DND-41 (cell line): Measurements from ENCODE around the gene NR2E1.
A peak's percentile ranks its signal among the peaks of the same experiment; 100 is the strongest.

Source experiments
- ATAC-seq: fragments of 200-7000 bp; cut with Tn5 transposase; 3 replicates; pipeline ENCODE4 v1.9.1; 2021; ENCODE audit warnings: low read depth; ENCODE audit not compliant: insufficient read depth
- DNase-seq: peaks from one replicate; pipeline ENCODE4 v3.0.0-alpha.2; 2020
- H2AFZ ChIP-seq: 2 replicates; pipeline ENCODE4 v1.6.0; 2012; ENCODE audit warnings: low read depth, low read length
- H3K27ac ChIP-seq: 2 replicates; pipeline ENCODE4 v1.5.1; 2012; ENCODE audit warnings: low read length, inconsistent platforms
- H3K27me3 ChIP-seq: fragments of 200-600 bp; sonication (generic); 2 replicates; pipeline ENCODE4 v1.6.0; 2012; ENCODE audit warnings: low read length, mild to moderate bottlenecking, inconsistent platforms; ENCODE audit not compliant: insufficient read depth, poor library complexity
- H3K36me3 ChIP-seq: 2 replicates; pipeline ENCODE4 v1.5.1; 2012; ENCODE audit warnings: low read length, inconsistent platforms; ENCODE audit not compliant: insufficient read depth
- H3K4me1 ChIP-seq: 2 replicates; pipeline ENCODE4 v1.5.1; 2012; ENCODE audit warnings: mild to moderate bottlenecking, low read length; ENCODE audit not compliant: insufficient read depth
- H3K4me2 ChIP-seq: 2 replicates; pipeline ENCODE4 v1.6.0; 2012; ENCODE audit warnings: mild to moderate bottlenecking, moderate library complexity, low read length, inconsistent platforms; ENCODE audit not compliant: insufficient read depth
- H3K4me3 ChIP-seq, 2 experiments: fragments of 200-600 bp in 1 of 2; shearing (Covaris generic) in 1 of 2; 2 replicates each; pipeline ENCODE4 v1.5.1; 2012 to 2016; ENCODE audit warnings: inconsistent platforms in 2 of 2, low read length in 2 of 2, mild to moderate bottlenecking in 2 of 2, low read depth in 1 of 2, moderate library complexity in 1 of 2
- H3K79me2 ChIP-seq: 2 replicates; pipeline ENCODE4 v1.6.0; 2012; ENCODE audit warnings: low read length, inconsistent platforms; ENCODE audit not compliant: insufficient read depth
- H3K9ac ChIP-seq: 2 replicates; pipeline ENCODE4 v1.6.0; 2012; ENCODE audit warnings: low read depth, mild to moderate bottlenecking, inconsistent platforms, low read length, moderate library complexity
- H3K9me3 ChIP-seq: 2 replicates; pipeline ENCODE4 v1.5.1; 2012; ENCODE audit warnings: low read length, moderate library complexity, mild to moderate bottlenecking, inconsistent platforms; ENCODE audit not compliant: insufficient read depth, severe bottlenecking
- H4K20me1 ChIP-seq: 2 replicates; pipeline ENCODE4 v1.6.0; 2012; ENCODE audit warnings: low read length; ENCODE audit not compliant: insufficient read depth
- EZH2 ChIP-seq: IDR thresholded peaks from 3 replicates; pipeline ENCODE4 v1.6.1; 2012; ENCODE audit warnings: borderline replicate concordance, low read depth, mild to moderate bottlenecking, moderate library complexity, low read length, inconsistent platforms; ENCODE audit not compliant: severe bottlenecking
- TF ChIP-seq, protein P1 (sequence below): IDR thresholded peaks from 2 replicates; pipeline ENCODE4 v1.5.1; 2012; ENCODE audit warnings: borderline replicate concordance, low read length, moderate library complexity, mild to moderate bottlenecking; ENCODE audit not compliant: poor library complexity, severe bottlenecking; ENCODE audit errors: extremely low read depth

NR2E1 gene

GRCh38 chr6:108161724-108162282 is 4.0 kb upstream of the NR2E1 start:
- Histone ChIP-seq H3K4me2 (no peak overlapping the region), H3K36me3 (no peaks in the 10 kb centered on the region), H3K4me3 (no peak overlapping the region), H3K4me1 (no peaks in the 10 kb centered on the region), H3K79me2 (no peaks in the 10 kb centered on the region), H3K27me3 (peaks cover 16% of the 10 kb centered on the region), H2AFZ (no peak overlapping the region), H4K20me1 (no peaks in the 10 kb centered on the region), H3K9me3 (no peaks in the 10 kb centered on the region), H3K27ac (no peak overlapping the region), H3K9ac (no peak overlapping the region)
- no peak for DNase-seq
- ATAC-seq, result no peak
- TF ChIP-seq, protein P1, sequence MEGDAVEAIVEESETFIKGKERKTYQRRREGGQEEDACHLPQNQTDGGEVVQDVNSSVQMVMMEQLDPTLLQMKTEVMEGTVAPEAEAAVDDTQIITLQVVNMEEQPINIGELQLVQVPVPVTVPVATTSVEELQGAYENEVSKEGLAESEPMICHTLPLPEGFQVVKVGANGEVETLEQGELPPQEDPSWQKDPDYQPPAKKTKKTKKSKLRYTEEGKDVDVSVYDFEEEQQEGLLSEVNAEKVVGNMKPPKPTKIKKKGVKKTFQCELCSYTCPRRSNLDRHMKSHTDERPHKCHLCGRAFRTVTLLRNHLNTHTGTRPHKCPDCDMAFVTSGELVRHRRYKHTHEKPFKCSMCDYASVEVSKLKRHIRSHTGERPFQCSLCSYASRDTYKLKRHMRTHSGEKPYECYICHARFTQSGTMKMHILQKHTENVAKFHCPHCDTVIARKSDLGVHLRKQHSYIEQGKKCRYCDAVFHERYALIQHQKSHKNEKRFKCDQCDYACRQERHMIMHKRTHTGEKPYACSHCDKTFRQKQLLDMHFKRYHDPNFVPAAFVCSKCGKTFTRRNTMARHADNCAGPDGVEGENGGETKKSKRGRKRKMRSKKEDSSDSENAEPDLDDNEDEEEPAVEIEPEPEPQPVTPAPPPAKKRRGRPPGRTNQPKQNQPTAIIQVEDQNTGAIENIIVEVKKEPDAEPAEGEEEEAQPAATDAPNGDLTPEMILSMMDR, result no peak
- no peak for TF ChIP-seq EZH2

DNA sequence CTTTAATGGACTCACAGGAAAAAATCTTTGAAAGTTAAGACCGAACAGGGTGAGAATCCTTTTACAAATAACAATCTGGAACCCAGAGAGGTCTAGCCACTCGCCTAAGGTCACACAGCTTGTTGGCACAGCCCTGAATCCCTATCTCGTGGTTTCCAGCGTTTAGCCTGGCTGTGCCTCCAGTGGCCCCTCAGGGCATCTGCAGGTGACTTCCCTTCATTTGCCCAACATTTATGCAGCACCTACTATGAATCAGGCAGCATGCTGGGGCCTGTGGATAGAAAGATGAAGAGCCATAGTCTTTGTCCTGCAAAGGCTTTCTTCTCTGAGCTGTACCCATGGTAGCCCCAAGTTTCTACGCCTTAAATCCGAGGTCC is 2.6 kb upstream of the NR2E1 start:
- Histone ChIP-seq H2AFZ (no peak overlapping the region), H3K27ac (no peak overlapping the region), H3K9me3 (no peaks in the 10 kb centered on the region), H4K20me1 (no peaks in the 10 kb centered on the region), H3K9ac (no peak overlapping the region), H3K4me1 (no peaks in the 10 kb centered on the region), H3K79me2 (no peaks in the 10 kb centered on the region), H3K4me2 (no peak overlapping the region), H3K4me3 (no peak overlapping the region), H3K36me3 (no peaks in the 10 kb centered on the region), H3K27me3 (peaks cover 16% of the 10 kb centered on the region)
- DNase-seq (no peak), ATAC-seq (0 out of 3 replicates have a peak, but pooled peaks have one; percentile 49)
- TF ChIP-seq, protein P1, result peak; percentile 44
- no peak for TF ChIP-seq EZH2

GRCh38 chr6:108163644-108164542 is 1.9 kb upstream of the NR2E1 start:
- H2AFZ ChIP-seq, result no peak overlapping the region
- H3K27ac ChIP-seq, result no peak overlapping the region
- TF ChIP-seq EZH2, result no peak
- TF ChIP-seq, protein P1, result no peak
- no peaks in the 10 kb centered on the region for H3K36me3 ChIP-seq
- H3K27me3 ChIP-seq, result peaks cover 15% of the 10 kb centered on the region
- H3K4me3 ChIP-seq, result no peak overlapping the region
- ATAC-seq (no peak), DNase-seq (no peak)
- no peaks in the 10 kb centered on the region for H3K4me1 ChIP-seq
- H3K79me2 ChIP-seq, result no peaks in the 10 kb centered on the region
- H4K20me1 ChIP-seq, result no peaks in the 10 kb centered on the region
- no peak overlapping the region for H3K4me2 ChIP-seq
- no peak overlapping the region for H3K9ac ChIP-seq
- no peaks in the 10 kb centered on the region for H3K9me3 ChIP-seq
